HG02981 (cell line): Measurements from ENCODE around the gene ERFE.
"Not testable (repeated sequence)": the region's sequence is repeated elsewhere in the genome, so short reads cannot be mapped to it uniquely, and the experiment has no call there.

Source experiments
- ATAC-seq: cut with Tn5 transposase; IDR thresholded peaks from one replicate; pipeline ENCODE4 v1.9.1; 2021; ENCODE audit warnings: mild to moderate bottlenecking, moderate library complexity; ENCODE audit not compliant: unreplicated experiment

Gene ERFE

DNA sequence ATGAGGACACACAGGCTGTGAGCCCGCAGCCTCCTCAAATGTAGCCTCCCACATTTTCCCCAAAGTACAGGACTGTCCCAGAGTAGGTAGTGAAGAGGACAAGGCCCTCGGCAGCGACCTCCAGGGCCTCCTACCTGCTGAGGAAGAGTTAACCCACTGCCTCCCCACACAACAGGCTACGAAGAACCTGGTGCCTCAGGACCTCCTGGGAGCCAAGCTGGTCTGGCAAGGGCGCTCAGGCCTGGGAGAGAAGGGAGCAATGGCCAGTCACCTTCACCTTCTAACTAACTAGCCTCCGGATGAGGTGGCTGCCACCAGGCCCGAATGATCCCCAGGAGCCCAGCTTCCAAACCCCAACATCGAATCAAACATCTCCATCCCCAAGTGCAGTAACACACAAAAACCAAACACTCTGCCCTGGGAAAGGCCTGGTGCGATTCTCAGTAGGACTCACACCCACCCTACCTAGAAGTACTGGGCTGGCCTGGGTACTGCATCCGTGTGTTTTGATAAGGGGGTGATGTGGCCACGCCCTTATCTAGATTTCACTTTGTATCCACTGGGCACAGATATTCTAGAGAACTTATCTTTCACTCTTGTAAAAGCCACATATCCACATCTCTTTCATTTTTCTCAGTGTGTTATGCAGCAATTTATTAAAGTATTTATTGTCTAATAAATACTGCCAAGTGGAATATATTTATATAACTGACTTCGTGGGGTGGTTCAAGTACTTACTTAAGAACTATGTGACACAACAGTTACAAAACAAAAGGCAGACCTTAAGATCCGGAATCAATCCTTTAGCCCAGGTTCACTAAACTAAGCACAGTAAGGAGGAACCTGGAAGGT, 9.7 kb downstream of the ERFE start:
- ATAC-seq: no peak

DNA sequence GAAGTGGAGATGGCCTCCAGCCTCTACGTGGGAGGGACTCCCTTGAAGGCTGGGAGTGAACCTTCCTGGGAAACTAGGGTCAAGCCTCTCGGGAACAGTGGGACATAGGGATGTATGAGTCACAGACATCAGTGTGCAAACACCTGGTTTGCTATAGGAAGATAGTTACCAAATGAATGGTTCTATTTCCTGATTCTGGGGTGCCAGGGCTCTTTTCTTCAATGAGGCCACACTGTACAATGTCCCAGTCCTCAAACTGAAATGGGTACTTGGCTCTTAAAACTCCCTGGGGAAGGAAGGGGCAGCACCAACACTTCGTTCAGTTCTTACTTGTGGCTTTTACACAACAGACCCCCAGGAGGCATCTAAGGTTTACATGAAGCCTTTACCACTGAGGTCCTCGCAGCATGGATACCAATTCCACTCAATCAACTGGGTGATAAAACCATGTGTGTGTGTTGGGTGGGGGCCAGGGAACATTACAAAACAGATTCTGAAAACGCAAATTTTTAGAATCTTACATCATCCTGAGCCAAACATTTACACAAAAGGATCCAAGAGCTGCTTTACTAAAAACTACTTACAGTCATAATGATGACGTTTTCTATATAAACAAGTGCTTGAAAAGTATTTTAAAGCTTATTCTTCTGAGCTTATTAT, 10.4 kb downstream of the ERFE start:
- no peak for ATAC-seq

GRCh38 chr2:238169708-238170251, 11.0 kb downstream of the ERFE start:
- ATAC-seq: no peak

DNA sequence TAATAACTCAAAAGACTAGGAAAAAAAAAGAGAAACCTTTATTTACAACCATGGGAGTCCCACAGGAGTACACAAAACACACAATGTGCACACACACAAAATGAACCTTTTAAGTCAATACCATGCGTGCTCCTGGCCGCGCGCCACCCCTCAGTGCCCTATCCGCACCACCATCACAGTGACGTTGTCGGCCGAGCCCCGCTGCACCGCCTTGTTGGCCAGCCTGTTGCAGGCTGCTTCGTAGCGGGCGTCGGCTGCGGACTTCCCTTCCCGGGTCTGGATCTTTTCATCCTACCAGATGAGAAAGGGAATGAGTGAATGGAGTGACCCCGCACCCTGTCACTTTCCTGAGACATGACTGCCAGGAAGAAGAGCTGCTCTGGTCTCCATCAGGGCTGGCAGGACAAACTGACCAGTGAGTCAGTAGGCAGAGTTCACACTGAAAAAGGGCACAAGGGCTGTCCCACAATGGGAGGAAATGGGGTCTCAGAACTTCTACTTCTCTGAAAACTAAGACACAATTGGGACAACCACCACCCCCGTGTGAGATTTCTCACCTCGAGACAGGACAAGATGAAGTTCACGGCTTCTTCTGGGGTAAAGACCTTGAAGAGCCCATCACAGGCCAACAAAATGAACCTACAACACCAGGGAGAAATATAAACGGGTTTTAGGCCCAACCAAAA, 11.8 kb downstream of the ERFE start:
- ATAC-seq: no peak

DNA sequence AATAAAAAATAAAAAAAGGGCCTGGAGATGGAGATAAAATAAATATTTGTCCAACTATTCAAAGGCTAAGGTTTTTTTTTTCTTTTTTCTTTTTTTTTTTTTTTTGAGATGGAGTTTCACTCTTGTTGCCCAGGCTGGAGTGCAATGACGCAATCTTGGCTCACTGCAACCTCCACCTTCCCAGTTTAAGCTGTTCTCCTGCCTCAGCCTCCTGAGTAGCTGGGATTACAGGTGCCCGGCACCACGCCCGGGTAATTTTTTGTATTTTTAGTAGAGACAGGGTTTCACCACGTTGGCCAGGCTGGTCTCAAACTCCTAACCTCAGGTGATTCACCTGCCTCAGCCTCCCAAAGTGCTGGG, 12.3 kb downstream of the ERFE start:
- ATAC-seq: not testable (repeated sequence)

DNA sequence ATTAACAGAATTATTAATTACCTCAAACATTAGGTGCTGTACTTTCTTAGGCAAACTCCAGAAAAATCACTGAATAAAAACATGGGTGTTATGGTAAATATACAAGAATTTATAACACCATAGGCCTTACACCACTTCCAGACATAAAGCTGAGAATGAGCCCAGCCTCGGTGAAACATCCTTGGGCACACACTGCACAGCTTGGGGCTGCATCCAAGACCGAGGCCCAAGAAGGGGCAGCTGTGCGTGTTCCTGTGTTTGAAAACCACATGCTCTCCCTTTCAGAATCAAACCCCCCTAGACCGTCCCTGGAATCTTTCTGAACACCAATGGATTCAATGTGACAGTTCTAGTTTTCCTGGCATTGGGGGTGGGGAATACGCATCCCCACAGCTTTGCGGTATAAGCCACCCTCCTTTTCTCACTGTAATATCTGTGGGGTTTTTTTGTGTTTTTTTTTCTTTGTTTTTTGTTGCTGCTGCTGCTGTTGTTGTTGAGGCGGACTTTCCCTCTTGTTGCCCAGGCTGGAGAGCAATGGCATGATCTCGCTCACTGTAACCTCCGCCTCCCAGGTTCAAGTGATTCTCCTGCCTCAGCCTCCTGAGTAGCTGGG, 12.9 kb downstream of the ERFE start:
- no peak for ATAC-seq

DNA sequence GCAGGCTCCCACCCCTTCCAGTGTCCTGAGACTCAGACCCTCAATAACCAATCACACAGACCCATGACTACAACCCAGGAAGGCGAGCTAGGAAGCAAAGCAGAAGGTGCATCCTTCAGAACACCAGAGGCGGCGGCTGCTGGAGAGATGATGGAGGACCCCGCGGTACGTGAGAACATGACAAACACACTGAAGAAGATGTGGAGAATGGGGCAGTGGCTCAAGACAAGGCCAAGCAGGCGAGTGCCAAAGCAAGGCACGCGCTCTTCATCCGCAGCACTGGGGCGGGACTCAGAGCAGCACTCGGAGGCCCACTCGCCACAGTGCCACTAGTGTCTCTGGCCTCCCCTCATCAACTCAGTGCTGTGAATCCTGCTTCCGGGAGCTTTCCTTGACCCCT, 13.7 kb downstream of the ERFE start:
- ATAC-seq: no peak

GRCh38 chr2:238173692-238174091, 14.9 kb downstream of the ERFE start:
- ATAC-seq: no peak

DNA sequence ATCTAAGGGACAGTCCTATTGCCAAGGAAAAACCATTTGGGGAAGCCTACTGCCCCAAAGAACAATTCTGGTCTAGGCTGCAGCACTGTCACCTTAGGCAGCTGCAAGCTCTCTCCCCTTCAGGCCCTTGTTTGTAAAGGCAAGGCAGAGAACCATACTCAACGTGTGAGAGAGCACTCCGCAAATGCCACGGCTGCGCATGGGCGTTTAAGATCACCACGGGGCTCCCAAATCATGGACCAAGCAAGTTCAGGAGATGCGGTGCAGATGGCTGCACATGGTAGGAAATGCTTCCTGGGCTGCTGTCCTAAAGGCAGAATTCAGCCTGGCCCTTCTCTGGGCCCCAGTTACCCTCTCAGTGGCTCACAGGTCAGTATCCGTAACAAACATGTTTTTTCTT, 15.5 kb downstream of the ERFE start:
- no peak for ATAC-seq

DNA sequence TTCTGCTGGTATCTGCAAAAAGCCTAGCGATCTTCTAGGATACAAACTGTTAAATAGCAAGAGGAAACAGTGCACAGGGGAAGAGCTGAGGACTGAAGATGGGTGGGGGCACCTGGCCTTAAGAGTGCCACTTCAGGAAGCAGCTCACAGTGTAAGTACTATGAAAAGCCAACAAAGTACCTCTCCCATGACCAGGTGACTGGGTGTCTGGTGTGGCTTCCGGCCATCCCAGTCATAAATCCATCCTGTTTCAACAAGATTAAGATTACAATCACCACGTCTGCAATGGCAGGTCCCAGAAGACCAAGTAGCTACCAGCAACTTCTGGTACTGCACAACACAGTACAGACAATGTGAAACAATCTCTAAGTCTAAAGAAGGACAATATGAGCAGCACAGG, 15.9 kb downstream of the ERFE start:
- no peak for ATAC-seq

- no peak for ATAC-seq
These were observed 17.8 kb downstream of the ERFE start for GRCh38 chr2:238176613-238177012.

GRCh38 chr2:238180554-238180953, 21.8 kb downstream of the ERFE start:
- no peak for ATAC-seq

- ATAC-seq: no peak
These were observed 23.6 kb downstream of the ERFE start for GRCh38 chr2:238182362-238182761.

GRCh38 chr2:238183821-238184220, 25.1 kb downstream of the ERFE start:
- ATAC-seq: no peak

- no peak for ATAC-seq
These were observed 29.1 kb downstream of the ERFE start for GRCh38 chr2:238187618-238188548.

GRCh38 chr2:238190445-238190844, 31.7 kb downstream of the ERFE start:
- ATAC-seq: no peak

- ATAC-seq: no peak
These were observed 43.7 kb downstream of the ERFE start for GRCh38 chr2:238202326-238203093.

- ATAC-seq: peak; percentile 97
These were observed 44.6 kb downstream of the ERFE start, which contains the start of gene ILKAP for GRCh38 chr2:238203094-238203972. TSS of gene ILKAP (minus strand) at chr2:238203695. CDS start at chr2:238203553, 142 bp downstream.
